Measurements from ENCODE around the gene ELOA.

DNA sequence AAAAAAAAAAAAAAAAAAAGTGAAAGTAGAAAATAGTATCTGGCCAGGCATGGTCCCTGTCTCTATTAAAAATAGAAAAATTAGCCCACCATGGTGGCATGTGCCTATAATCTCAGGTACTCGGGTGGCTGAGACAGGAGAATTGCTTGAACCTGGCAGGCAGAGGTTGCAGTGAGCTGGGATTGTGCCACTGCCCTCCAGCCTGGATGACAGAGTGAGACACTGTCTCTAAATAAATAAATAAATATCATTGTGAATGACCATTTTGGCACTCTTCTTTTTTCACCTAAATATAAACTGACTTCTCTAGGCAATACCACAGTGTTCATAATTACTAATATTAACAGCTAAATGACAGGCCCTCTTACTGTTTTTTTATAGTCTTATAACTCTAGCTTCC lies 14.5 kb downstream of the ELOA start:
- TF ChIP-seq, protein P1, sequence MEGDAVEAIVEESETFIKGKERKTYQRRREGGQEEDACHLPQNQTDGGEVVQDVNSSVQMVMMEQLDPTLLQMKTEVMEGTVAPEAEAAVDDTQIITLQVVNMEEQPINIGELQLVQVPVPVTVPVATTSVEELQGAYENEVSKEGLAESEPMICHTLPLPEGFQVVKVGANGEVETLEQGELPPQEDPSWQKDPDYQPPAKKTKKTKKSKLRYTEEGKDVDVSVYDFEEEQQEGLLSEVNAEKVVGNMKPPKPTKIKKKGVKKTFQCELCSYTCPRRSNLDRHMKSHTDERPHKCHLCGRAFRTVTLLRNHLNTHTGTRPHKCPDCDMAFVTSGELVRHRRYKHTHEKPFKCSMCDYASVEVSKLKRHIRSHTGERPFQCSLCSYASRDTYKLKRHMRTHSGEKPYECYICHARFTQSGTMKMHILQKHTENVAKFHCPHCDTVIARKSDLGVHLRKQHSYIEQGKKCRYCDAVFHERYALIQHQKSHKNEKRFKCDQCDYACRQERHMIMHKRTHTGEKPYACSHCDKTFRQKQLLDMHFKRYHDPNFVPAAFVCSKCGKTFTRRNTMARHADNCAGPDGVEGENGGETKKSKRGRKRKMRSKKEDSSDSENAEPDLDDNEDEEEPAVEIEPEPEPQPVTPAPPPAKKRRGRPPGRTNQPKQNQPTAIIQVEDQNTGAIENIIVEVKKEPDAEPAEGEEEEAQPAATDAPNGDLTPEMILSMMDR (IDR thresholded peaks at IDR 0.05) = no peak
- no peak for TF ChIP-seq ZFX (IDR thresholded peaks at IDR 0.05; ENCODE audit: borderline replicate concordance)
